ENCODE results near the gene ADGRF3. TPM values are rescaled to one million over a fixed set of nuclear protein-coding genes. Genes with fewer than 3 reads are reported as not detected.
"Not testable (repeated sequence)": the region's sequence is repeated elsewhere in the genome, so short reads cannot be mapped to it uniquely, and the experiment has no call there.

The ADGRF3 gene
- total RNA-seq, 2 donors from 2014 or later: 0.97 to 1.3 TPM

GRCh38 chr2:26325851-26326250 lies 20.7 kb downstream of the ADGRF3 start:
- ATAC-seq (no peak), DNase-seq (no peak)
- Mint-ChIP-seq H3K36me3 (ENCODE audit: low read depth) (no peaks in the 10 kb centered on the region), H3K27ac (no peak overlapping the region), H3K4me1 (peaks cover 8% of the 10 kb centered on the region), H3K27me3 (no peaks in the 10 kb centered on the region), H3K4me3 (no peak overlapping the region)
- H3K9me3 ChIP-seq (ENCODE audit: control insufficient read depth, low read length, poor library complexity, severe bottlenecking): no peaks in the 10 kb centered on the region

- H3K4me1 Mint-ChIP-seq: peaks cover 3% of the 10 kb centered on the region
- H3K9me3 ChIP-seq (ENCODE audit: control insufficient read depth, low read length, poor library complexity, severe bottlenecking): no peaks in the 10 kb centered on the region
- H3K27ac Mint-ChIP-seq: no peak overlapping the region
- no peak for ATAC-seq
- no peaks in the 10 kb centered on the region for H3K27me3 Mint-ChIP-seq
- no peak for DNase-seq
- H3K36me3 Mint-ChIP-seq (ENCODE audit: low read depth): no peaks in the 10 kb centered on the region
- H3K4me3 Mint-ChIP-seq: no peak overlapping the region
Measured at GRCh38 chr2:26324903-26325302, 21.7 kb downstream of the ADGRF3 start.

- H3K9me3 ChIP-seq (ENCODE audit: control insufficient read depth, low read length, poor library complexity, severe bottlenecking); H3K4me3 Mint-ChIP-seq; ATAC-seq: not testable (repeated sequence)
Measured at GRCh38 chr2:26324479-26324878, 22.1 kb downstream of the ADGRF3 start.

DNA sequence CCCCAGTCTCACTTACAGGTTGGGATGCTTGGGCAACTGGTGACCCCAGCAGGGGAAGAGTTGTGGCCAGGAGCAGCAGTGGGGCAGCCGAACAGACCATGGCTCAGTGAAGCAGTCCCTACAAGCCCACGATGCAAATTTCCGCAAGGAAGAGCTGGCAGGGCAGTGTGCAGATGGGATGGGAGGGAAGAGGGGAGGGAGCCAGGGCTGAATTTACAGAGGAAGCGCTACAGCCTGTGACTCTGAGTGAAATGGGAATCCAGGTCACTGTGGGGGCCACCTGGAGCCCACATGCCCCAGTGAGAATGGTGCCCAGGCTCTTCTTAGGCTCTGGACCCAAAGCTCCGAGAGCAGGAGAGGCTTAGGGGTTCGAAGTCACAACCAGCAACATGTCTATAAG lies 27.6 kb downstream of the ADGRF3 start:
- no peak overlapping the region for H3K27ac Mint-ChIP-seq
- no peak for ATAC-seq
- H3K4me3 Mint-ChIP-seq: no peak overlapping the region
- H3K9me3 ChIP-seq (ENCODE audit: control insufficient read depth, low read length, poor library complexity, severe bottlenecking): no peaks in the 10 kb centered on the region
- H3K36me3 Mint-ChIP-seq (ENCODE audit: low read depth): no peaks in the 10 kb centered on the region
- H3K4me1 Mint-ChIP-seq: no peaks in the 10 kb centered on the region
- DNase-seq: no peak
- no peaks in the 10 kb centered on the region for H3K27me3 Mint-ChIP-seq

More at GRCh38 chr2:26324479-26324878, 22.1 kb downstream of the ADGRF3 start:
- H3K27ac Mint-ChIP-seq; H3K36me3 Mint-ChIP-seq (ENCODE audit: low read depth); H3K4me1 Mint-ChIP-seq; DNase-seq; H3K27me3 Mint-ChIP-seq: not testable (repeated sequence)

GRCh38 chr2:26317377-26318105 lies 29.0 kb downstream of the ADGRF3 start:
- no peak for ATAC-seq
- Mint-ChIP-seq H3K27me3 (no peaks in the 10 kb centered on the region), H3K27ac (no peak overlapping the region), H3K4me3 (no peak overlapping the region), H3K4me1 (peaks cover 2% of the 10 kb centered on the region), H3K36me3 (ENCODE audit: low read depth) (peaks cover 2% of the 10 kb centered on the region)
- DNase-seq: no peak
- H3K9me3 ChIP-seq (ENCODE audit: control insufficient read depth, low read length, poor library complexity, severe bottlenecking): no peaks in the 10 kb centered on the region

- peaks cover 2% of the 10 kb centered on the region for H3K4me1 Mint-ChIP-seq
- H3K9me3 ChIP-seq (ENCODE audit: control insufficient read depth, low read length, poor library complexity, severe bottlenecking): no peaks in the 10 kb centered on the region
- H3K27me3 Mint-ChIP-seq: no peaks in the 10 kb centered on the region
- no peak overlapping the region for H3K4me3 Mint-ChIP-seq
- ATAC-seq: no peak
- H3K27ac Mint-ChIP-seq: peak overlapping the region; percentile 49
- DNase-seq: no peak
- peaks cover 2% of the 10 kb centered on the region for H3K36me3 Mint-ChIP-seq (ENCODE audit: low read depth)
Measured at GRCh38 chr2:26316845-26317244, 29.7 kb downstream of the ADGRF3 start.

- no peak for DNase-seq
- H3K9me3 ChIP-seq (ENCODE audit: control insufficient read depth, low read length, poor library complexity, severe bottlenecking): no peaks in the 10 kb centered on the region
- H3K4me1 Mint-ChIP-seq: peaks cover 2% of the 10 kb centered on the region
- H3K27me3 Mint-ChIP-seq: no peaks in the 10 kb centered on the region
- peak overlapping the region; percentile 49 for H3K27ac Mint-ChIP-seq
- H3K4me3 Mint-ChIP-seq: no peak overlapping the region
- ATAC-seq: no peak
- H3K36me3 Mint-ChIP-seq (ENCODE audit: low read depth): peaks cover 2% of the 10 kb centered on the region
Measured at GRCh38 chr2:26316041-26316440, 30.5 kb downstream of the ADGRF3 start.

GRCh38 chr2:26314243-26314642 lies 32.3 kb downstream of the ADGRF3 start:
- Mint-ChIP-seq H3K36me3 (ENCODE audit: low read depth) (peaks cover 2% of the 10 kb centered on the region), H3K4me3 (no peak overlapping the region), H3K4me1 (peaks cover 2% of the 10 kb centered on the region), H3K27me3 (no peaks in the 10 kb centered on the region), H3K27ac (no peak overlapping the region)
- ATAC-seq (no peak), DNase-seq (no peak)
- H3K9me3 ChIP-seq (ENCODE audit: control insufficient read depth, low read length, poor library complexity, severe bottlenecking): no peaks in the 10 kb centered on the region

GRCh38 chr2:26313446-26313845 lies 33.1 kb downstream of the ADGRF3 start:
- Mint-ChIP-seq H3K4me1 (peaks cover 2% of the 10 kb centered on the region), H3K4me3 (no peak overlapping the region), H3K27me3 (no peaks in the 10 kb centered on the region), H3K27ac (no peak overlapping the region), H3K36me3 (ENCODE audit: low read depth) (peaks cover 2% of the 10 kb centered on the region)
- no peaks in the 10 kb centered on the region for H3K9me3 ChIP-seq (ENCODE audit: control insufficient read depth, low read length, poor library complexity, severe bottlenecking)
- DNase-seq (no peak), ATAC-seq (no peak)

- H3K36me3 Mint-ChIP-seq (ENCODE audit: low read depth): peaks cover 2% of the 10 kb centered on the region
- no peaks in the 10 kb centered on the region for H3K9me3 ChIP-seq (ENCODE audit: control insufficient read depth, low read length, poor library complexity, severe bottlenecking)
- no peak overlapping the region for H3K4me3 Mint-ChIP-seq
- DNase-seq: no peak
- H3K4me1 Mint-ChIP-seq: peaks cover 2% of the 10 kb centered on the region
- no peak overlapping the region for H3K27ac Mint-ChIP-seq
- no peak for ATAC-seq
- H3K27me3 Mint-ChIP-seq: no peaks in the 10 kb centered on the region
Measured at GRCh38 chr2:26312471-26312870, 34.1 kb downstream of the ADGRF3 start.

GRCh38 chr2:26309921-26310320 lies 36.7 kb downstream of the ADGRF3 start:
- ATAC-seq: no peak
- peaks cover 2% of the 10 kb centered on the region for H3K36me3 Mint-ChIP-seq (ENCODE audit: low read depth)

GRCh38 chr2:26305540-26305939 lies 41.0 kb downstream of the ADGRF3 start:
- no peak for DNase-seq
- ATAC-seq: no peak
- no peak overlapping the region for H3K4me3 Mint-ChIP-seq
- no peaks in the 10 kb centered on the region for H3K36me3 Mint-ChIP-seq (ENCODE audit: low read depth)
- no peaks in the 10 kb centered on the region for H3K9me3 ChIP-seq (ENCODE audit: control insufficient read depth, low read length, poor library complexity, severe bottlenecking)
- no peaks in the 10 kb centered on the region for H3K4me1 Mint-ChIP-seq
- no peak overlapping the region for H3K27ac Mint-ChIP-seq
- no peaks in the 10 kb centered on the region for H3K27me3 Mint-ChIP-seq

More at GRCh38 chr2:26309921-26310320, 36.7 kb downstream of the ADGRF3 start:
- Mint-ChIP-seq H3K4me1 (peaks cover 2% of the 10 kb centered on the region), H3K4me3 (no peak overlapping the region), H3K27me3 (no peaks in the 10 kb centered on the region), H3K27ac (no peak overlapping the region)
- DNase-seq: no peak
- no peaks in the 10 kb centered on the region for H3K9me3 ChIP-seq (ENCODE audit: control insufficient read depth, low read length, poor library complexity, severe bottlenecking)

GRCh38 chr2:26305094-26305493 lies 41.5 kb downstream of the ADGRF3 start:
- H3K9me3 ChIP-seq (ENCODE audit: control insufficient read depth, low read length, poor library complexity, severe bottlenecking); DNase-seq; H3K27ac Mint-ChIP-seq; H3K4me1 Mint-ChIP-seq; H3K27me3 Mint-ChIP-seq; H3K36me3 Mint-ChIP-seq (ENCODE audit: low read depth); ATAC-seq; H3K4me3 Mint-ChIP-seq: not testable (repeated sequence)

- no peak for ATAC-seq
- H3K27me3 Mint-ChIP-seq: no peaks in the 10 kb centered on the region
- DNase-seq: no peak
- no peak overlapping the region for H3K4me3 Mint-ChIP-seq
- H3K9me3 ChIP-seq (ENCODE audit: control insufficient read depth, low read length, poor library complexity, severe bottlenecking): no peaks in the 10 kb centered on the region
- no peak overlapping the region for H3K27ac Mint-ChIP-seq
- no peaks in the 10 kb centered on the region for H3K36me3 Mint-ChIP-seq (ENCODE audit: low read depth)
- no peaks in the 10 kb centered on the region for H3K4me1 Mint-ChIP-seq
Measured at GRCh38 chr2:26302846-26303245, 43.7 kb downstream of the ADGRF3 start.

All from T-helper 17 cell (primary cell).